HG03565 (cell line): ENCODE results near the gene PLOD1.
A peak's percentile ranks its signal among the peaks of the same experiment; 100 is the strongest.
"Not testable (repeated sequence)": the region's sequence is repeated elsewhere in the genome, so short reads cannot be mapped to it uniquely, and the experiment has no call there.

Experiments
- ATAC-seq: cut with Tn5 transposase; IDR thresholded peaks from one replicate; pipeline ENCODE4 v1.9.1; 2021; ENCODE audit warnings: mild to moderate bottlenecking, moderate library complexity; ENCODE audit not compliant: unreplicated experiment

PLOD1 gene

GRCh38 chr1:11934302-11935056, at the start of gene PLOD1:
Gene PLOD1, plus strand, starts transcription at chr1:11934717. Its CDS starts 63 bp downstream, at chr1:11934780.
- peak; percentile 61 for ATAC-seq

- no peak for ATAC-seq
Measured at GRCh38 chr1:11885916-11886315, 48.6 kb upstream of the PLOD1 start.

- ATAC-seq: no peak
Measured at GRCh38 chr1:11886986-11887665, 47.4 kb upstream of the PLOD1 start.

GRCh38 chr1:11887666-11888007, 46.9 kb upstream of the PLOD1 start:
- no peak for ATAC-seq

GRCh38 chr1:11888206-11888876, 46.2 kb upstream of the PLOD1 start:
- ATAC-seq: no peak

- ATAC-seq: no peak
Measured at GRCh38 chr1:11888877-11889208, 45.7 kb upstream of the PLOD1 start.

GRCh38 chr1:11891433-11892186, 42.9 kb upstream of the PLOD1 start:
- ATAC-seq: no peak

- no peak for ATAC-seq
Measured at GRCh38 chr1:11893907-11894251, 40.6 kb upstream of the PLOD1 start.

GRCh38 chr1:11894501-11894900, 40.0 kb upstream of the PLOD1 start:
- not testable (repeated sequence) for ATAC-seq

GRCh38 chr1:11898086-11898785, 36.3 kb upstream of the PLOD1 start:
- no peak for ATAC-seq

- no peak for ATAC-seq
Measured at GRCh38 chr1:11898831-11899467, 35.6 kb upstream of the PLOD1 start.

- ATAC-seq: not testable (repeated sequence)
Measured at GRCh38 chr1:11901446-11901845, 33.1 kb upstream of the PLOD1 start.

GRCh38 chr1:11903210-11903609, 31.3 kb upstream of the PLOD1 start:
- no peak for ATAC-seq

- ATAC-seq: not testable (repeated sequence)
Measured at GRCh38 chr1:11904156-11904555, 30.4 kb upstream of the PLOD1 start.

- ATAC-seq: no peak
Measured at GRCh38 chr1:11904978-11905377, 29.5 kb upstream of the PLOD1 start.

- ATAC-seq: no peak
Measured at GRCh38 chr1:11906870-11907269, 27.6 kb upstream of the PLOD1 start.

- peak; percentile 37 for ATAC-seq
Measured at GRCh38 chr1:11907275-11908094, 27.0 kb upstream of the PLOD1 start.

- peak; percentile 37 for ATAC-seq
Measured at GRCh38 chr1:11908095-11908675, 26.3 kb upstream of the PLOD1 start.

GRCh38 chr1:11910914-11911228, 23.6 kb upstream of the PLOD1 start:
- not testable (repeated sequence) for ATAC-seq
